ENCODE results near the gene UBXN10.

The UBXN10 gene

DNA sequence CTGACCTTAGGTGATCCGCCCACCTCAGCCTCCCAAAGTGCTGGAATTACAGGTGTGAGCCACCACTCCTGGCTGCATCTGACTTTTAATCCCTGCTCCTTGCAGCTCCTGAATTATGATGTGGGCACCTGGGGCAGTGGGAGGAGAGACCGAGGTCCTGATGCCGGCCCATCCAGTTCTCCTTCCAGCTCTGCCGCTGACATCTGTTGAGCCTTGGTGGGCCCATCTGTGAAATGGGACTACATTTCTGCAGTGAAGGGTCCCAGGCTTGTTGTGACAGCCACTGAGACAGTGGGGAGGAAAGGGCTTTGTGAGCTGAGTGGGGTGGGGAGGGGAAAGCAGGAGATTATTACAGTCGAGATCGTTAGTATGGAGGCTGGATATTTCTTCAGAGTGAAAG lies 34.9 kb upstream of the UBXN10 start:
- no peaks in the 10 kb centered on the region for H3K79me2 ChIP-seq
- H3K9ac ChIP-seq, result no peak overlapping the region
- TF ChIP-seq, protein P1, sequence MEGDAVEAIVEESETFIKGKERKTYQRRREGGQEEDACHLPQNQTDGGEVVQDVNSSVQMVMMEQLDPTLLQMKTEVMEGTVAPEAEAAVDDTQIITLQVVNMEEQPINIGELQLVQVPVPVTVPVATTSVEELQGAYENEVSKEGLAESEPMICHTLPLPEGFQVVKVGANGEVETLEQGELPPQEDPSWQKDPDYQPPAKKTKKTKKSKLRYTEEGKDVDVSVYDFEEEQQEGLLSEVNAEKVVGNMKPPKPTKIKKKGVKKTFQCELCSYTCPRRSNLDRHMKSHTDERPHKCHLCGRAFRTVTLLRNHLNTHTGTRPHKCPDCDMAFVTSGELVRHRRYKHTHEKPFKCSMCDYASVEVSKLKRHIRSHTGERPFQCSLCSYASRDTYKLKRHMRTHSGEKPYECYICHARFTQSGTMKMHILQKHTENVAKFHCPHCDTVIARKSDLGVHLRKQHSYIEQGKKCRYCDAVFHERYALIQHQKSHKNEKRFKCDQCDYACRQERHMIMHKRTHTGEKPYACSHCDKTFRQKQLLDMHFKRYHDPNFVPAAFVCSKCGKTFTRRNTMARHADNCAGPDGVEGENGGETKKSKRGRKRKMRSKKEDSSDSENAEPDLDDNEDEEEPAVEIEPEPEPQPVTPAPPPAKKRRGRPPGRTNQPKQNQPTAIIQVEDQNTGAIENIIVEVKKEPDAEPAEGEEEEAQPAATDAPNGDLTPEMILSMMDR (IDR thresholded peaks at IDR 0.05), result no peak
- no peaks in the 10 kb centered on the region for H3K9me3 ChIP-seq (ENCODE audit: control insufficient read depth, low read length)
- no peak overlapping the region for H3K27ac ChIP-seq
- H3K4me1 ChIP-seq, result no peaks in the 10 kb centered on the region
- H2AFZ ChIP-seq, result no peak overlapping the region
- H3K27me3 ChIP-seq (ENCODE audit: control insufficient read depth, insufficient read depth, low read length), result no peaks in the 10 kb centered on the region
- H3K36me3 ChIP-seq (ENCODE audit: control insufficient read depth, insufficient read depth, low read length), result no peaks in the 10 kb centered on the region
- no peak overlapping the region for H3K4me2 ChIP-seq (ENCODE audit: low read length)
- H3K4me3 ChIP-seq (ENCODE audit: low read depth, low read length), result no peak overlapping the region

DNA sequence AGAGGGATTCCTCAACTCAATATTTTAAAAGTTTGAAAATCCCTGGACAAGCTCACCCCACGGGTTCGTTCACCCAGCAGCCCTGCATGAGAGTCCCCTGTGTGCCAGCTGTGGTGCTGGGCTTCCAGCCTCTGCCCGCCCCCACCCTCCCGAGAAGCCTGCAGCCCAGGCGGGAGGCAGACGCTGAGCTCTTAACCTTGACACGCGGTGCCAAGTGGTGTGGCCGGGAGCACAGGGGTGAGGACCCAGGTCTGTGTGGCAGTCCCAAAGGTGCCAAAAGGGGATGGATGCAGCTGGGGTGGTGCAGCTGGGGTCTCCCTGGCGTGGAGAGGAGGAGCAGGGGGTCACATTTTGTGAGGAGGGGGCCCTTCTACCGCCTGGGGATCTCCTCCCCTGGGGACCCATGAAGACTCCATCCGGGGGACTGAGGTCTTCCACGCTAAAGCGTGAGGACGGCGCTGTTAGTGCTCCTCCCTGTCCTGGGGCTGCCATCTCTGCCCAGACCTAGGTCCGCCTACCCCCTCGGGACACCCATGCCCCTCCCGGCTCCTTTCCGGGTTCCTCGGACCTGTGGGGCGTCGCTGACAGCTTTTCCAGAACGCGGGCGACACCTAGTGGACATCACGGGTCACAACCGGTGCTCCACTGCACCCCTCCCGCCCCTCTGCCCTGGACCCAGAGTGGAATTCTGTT lies 33.8 kb upstream of the UBXN10 start:
- Histone ChIP-seq H3K9ac (no peak overlapping the region), H2AFZ (peak overlapping the region; percentile 60), H3K36me3 (ENCODE audit: control insufficient read depth, insufficient read depth, low read length) (no peaks in the 10 kb centered on the region), H3K79me2 (no peaks in the 10 kb centered on the region), H3K4me2 (ENCODE audit: low read length) (peak overlapping the region; percentile 57), H3K4me1 (no peaks in the 10 kb centered on the region), H3K27me3 (ENCODE audit: control insufficient read depth, insufficient read depth, low read length) (no peaks in the 10 kb centered on the region), H3K9me3 (ENCODE audit: control insufficient read depth, low read length) (no peaks in the 10 kb centered on the region), H3K4me3 (ENCODE audit: low read depth, low read length) (peak overlapping the region; percentile 48), H3K27ac (no peak overlapping the region)
- TF ChIP-seq, protein P1 (IDR thresholded peaks at IDR 0.05), result peak; percentile 78

GRCh38 chr1:20152599-20152930 lies 33.3 kb upstream of the UBXN10 start:
- no peaks in the 10 kb centered on the region for H3K36me3 ChIP-seq (ENCODE audit: control insufficient read depth, insufficient read depth, low read length)
- no peaks in the 10 kb centered on the region for H3K79me2 ChIP-seq
- no peaks in the 10 kb centered on the region for H3K27me3 ChIP-seq (ENCODE audit: control insufficient read depth, insufficient read depth, low read length)
- H3K9ac ChIP-seq, result no peak overlapping the region
- H3K4me3 ChIP-seq (ENCODE audit: low read depth, low read length), result no peak overlapping the region
- TF ChIP-seq, protein P1 (IDR thresholded peaks at IDR 0.05), result no peak
- H3K27ac ChIP-seq, result no peak overlapping the region
- H3K4me1 ChIP-seq, result no peaks in the 10 kb centered on the region
- no peak overlapping the region for H3K4me2 ChIP-seq (ENCODE audit: low read length)
- no peaks in the 10 kb centered on the region for H3K9me3 ChIP-seq (ENCODE audit: control insufficient read depth, low read length)
- peak overlapping the region; percentile 60 for H2AFZ ChIP-seq

- Histone ChIP-seq H3K4me1 (no peaks in the 10 kb centered on the region), H3K79me2 (no peaks in the 10 kb centered on the region), H3K36me3 (ENCODE audit: control insufficient read depth, insufficient read depth, low read length) (no peaks in the 10 kb centered on the region), H3K27me3 (ENCODE audit: control insufficient read depth, insufficient read depth, low read length) (no peaks in the 10 kb centered on the region), H3K4me3 (ENCODE audit: low read depth, low read length) (no peak overlapping the region), H2AFZ (no peak overlapping the region), H3K9me3 (ENCODE audit: control insufficient read depth, low read length) (no peaks in the 10 kb centered on the region), H3K27ac (no peak overlapping the region), H3K9ac (no peak overlapping the region), H3K4me2 (ENCODE audit: low read length) (no peak overlapping the region)
- TF ChIP-seq, protein P1 (IDR thresholded peaks at IDR 0.05), result no peak
These were observed 32.9 kb upstream of the UBXN10 start for GRCh38 chr1:20153000-20153418.

DNA sequence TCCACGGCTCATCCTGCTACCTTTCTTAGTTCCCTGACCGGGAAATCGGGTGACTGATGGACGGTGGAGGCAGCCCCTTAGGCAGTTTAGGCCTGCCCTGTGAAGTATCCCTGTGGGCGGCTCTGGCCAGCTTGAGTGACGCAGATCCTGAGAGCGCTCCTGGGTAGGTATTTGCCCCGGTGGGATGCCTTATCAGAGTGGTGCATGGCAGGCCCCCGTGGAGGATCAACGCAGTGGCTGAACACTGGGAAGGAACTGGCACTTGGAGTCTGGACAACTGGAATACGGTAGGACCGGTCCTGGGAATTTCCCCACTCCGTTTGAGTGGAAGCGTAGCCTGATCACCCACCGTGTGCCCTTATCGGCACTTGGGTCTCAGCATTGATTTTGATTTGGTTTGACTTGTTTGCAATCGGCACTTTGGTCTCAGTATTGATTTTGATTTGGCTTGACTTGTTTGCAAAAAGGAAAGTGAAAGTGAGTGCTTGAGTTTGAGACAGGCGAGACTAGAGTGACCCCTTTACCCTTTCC lies 31.5 kb upstream of the UBXN10 start:
- Histone ChIP-seq H3K9me3 (ENCODE audit: control insufficient read depth, low read length) (no peaks in the 10 kb centered on the region), H3K4me1 (no peaks in the 10 kb centered on the region), H3K4me3 (ENCODE audit: low read depth, low read length) (no peak overlapping the region), H3K36me3 (ENCODE audit: control insufficient read depth, insufficient read depth, low read length) (no peaks in the 10 kb centered on the region), H3K4me2 (ENCODE audit: low read length) (no peak overlapping the region), H3K9ac (no peak overlapping the region), H3K27ac (no peak overlapping the region), H3K79me2 (no peaks in the 10 kb centered on the region), H2AFZ (peak overlapping the region; percentile 22), H3K27me3 (ENCODE audit: control insufficient read depth, insufficient read depth, low read length) (no peaks in the 10 kb centered on the region)
- TF ChIP-seq, protein P1 (IDR thresholded peaks at IDR 0.05), result no peak
